ENCODE measurements around the gene LAMC3. TPM values are rescaled to one million over a fixed set of nuclear protein-coding genes. Genes with fewer than 3 reads are reported as not detected.

The LAMC3 gene
- total RNA-seq, 1 experiment from 2014 or later = not detected

- Histone ChIP-seq H3K36me3 (no peaks in the 10 kb centered on the region), H3K4me1 (peaks cover 10% of the 10 kb centered on the region; the same call in 1 of the 2 replicates), H3K4me3 (no peak overlapping the region), H3K9me3 (replicated peaks) (no peaks in the 10 kb centered on the region), H3K27me3 (peaks cover 17% of the 10 kb centered on the region; the same call in 1 of the 2 replicates), H3K27ac (no peak overlapping the region)
- DNase-seq = no peak
Measured at GRCh38 chr9:130972957-130973685, 35.9 kb upstream of the LAMC3 start.

GRCh38 chr9:130973686-130974281 lies 35.2 kb upstream of the LAMC3 start:
- no peak for DNase-seq
- peaks cover 10% of the 10 kb centered on the region; the same call in 1 of the 2 replicates for H3K4me1 ChIP-seq

GRCh38 chr9:130974697-130975096 lies 34.3 kb upstream of the LAMC3 start:
- peaks cover 10% of the 10 kb centered on the region; the same call in 1 of the 2 replicates for H3K4me1 ChIP-seq
- no peak for DNase-seq
- no peaks in the 10 kb centered on the region for H3K36me3 ChIP-seq
- no peak overlapping the region for H3K4me3 ChIP-seq
- peaks cover 17% of the 10 kb centered on the region for H3K27me3 ChIP-seq
- no peaks in the 10 kb centered on the region for H3K9me3 ChIP-seq (replicated peaks)
- H3K27ac ChIP-seq = no peak overlapping the region

More at GRCh38 chr9:130973686-130974281, 35.2 kb upstream of the LAMC3 start:
- Histone ChIP-seq H3K9me3 (replicated peaks) (no peaks in the 10 kb centered on the region), H3K27me3 (peaks cover 17% of the 10 kb centered on the region; the same call in 1 of the 2 replicates), H3K36me3 (no peaks in the 10 kb centered on the region), H3K27ac (no peak overlapping the region), H3K4me3 (no peak overlapping the region)

DNA sequence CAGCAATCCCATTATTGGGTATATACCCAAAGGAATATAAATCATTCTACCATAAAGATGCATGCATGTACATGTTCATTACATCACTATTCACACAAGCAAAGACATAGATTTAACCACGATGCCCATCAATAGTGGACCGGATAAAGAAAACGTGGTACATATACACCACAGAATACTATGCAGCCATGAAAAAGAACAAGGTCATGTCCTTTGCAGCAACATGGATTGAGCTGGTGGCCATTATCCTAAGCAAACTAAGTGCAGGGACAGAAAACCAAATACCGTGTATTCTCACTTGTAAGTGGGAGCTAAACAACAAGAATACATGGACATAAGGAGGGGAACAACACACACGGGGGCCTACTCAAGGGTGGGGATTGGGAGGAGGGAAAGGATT lies 33.8 kb upstream of the LAMC3 start:
- Histone ChIP-seq H3K27me3 (peaks cover 17% of the 10 kb centered on the region), H3K4me1 (peaks cover 10% of the 10 kb centered on the region; the same call in 1 of the 2 replicates), H3K27ac (no peak overlapping the region), H3K9me3 (replicated peaks) (no peaks in the 10 kb centered on the region), H3K4me3 (no peak overlapping the region), H3K36me3 (no peaks in the 10 kb centered on the region)
- no peak for DNase-seq

GRCh38 chr9:130975932-130976841 lies 32.8 kb upstream of the LAMC3 start:
- Histone ChIP-seq H3K4me1 (peaks cover 5% of the 10 kb centered on the region; the same call in 1 of the 2 replicates), H3K27ac (no peak overlapping the region), H3K9me3 (replicated peaks) (no peaks in the 10 kb centered on the region), H3K4me3 (no peak overlapping the region), H3K36me3 (no peaks in the 10 kb centered on the region), H3K27me3 (peaks cover 27% of the 10 kb centered on the region)
- no peak for DNase-seq

DNA sequence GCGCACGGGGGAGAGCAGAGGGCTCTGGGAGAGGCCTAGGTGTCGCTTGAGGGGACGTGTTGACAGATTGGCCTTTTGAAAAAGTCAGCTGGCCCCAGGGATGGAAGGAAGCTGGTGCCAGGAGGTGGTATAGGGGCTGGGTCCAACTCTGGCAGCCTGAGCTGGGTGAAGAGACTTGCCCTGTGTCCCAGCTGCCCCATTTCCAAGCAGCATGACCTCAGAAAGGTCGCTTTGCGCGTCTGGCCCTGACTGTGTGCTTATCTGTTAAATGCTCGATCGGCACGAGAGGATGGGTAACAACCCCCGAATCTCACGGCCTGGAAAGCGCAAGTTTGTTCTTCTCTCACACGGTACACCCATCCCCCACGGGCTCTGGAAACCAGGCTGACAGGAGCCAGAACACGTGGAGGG lies 31.2 kb upstream of the LAMC3 start:
- Histone ChIP-seq H3K36me3 (no peaks in the 10 kb centered on the region), H3K27ac (no peak overlapping the region), H3K9me3 (replicated peaks) (no peaks in the 10 kb centered on the region), H3K4me1 (no peaks in the 10 kb centered on the region), H3K27me3 (peaks cover 39% of the 10 kb centered on the region), H3K4me3 (no peak overlapping the region)
- DNase-seq = no peak

DNA sequence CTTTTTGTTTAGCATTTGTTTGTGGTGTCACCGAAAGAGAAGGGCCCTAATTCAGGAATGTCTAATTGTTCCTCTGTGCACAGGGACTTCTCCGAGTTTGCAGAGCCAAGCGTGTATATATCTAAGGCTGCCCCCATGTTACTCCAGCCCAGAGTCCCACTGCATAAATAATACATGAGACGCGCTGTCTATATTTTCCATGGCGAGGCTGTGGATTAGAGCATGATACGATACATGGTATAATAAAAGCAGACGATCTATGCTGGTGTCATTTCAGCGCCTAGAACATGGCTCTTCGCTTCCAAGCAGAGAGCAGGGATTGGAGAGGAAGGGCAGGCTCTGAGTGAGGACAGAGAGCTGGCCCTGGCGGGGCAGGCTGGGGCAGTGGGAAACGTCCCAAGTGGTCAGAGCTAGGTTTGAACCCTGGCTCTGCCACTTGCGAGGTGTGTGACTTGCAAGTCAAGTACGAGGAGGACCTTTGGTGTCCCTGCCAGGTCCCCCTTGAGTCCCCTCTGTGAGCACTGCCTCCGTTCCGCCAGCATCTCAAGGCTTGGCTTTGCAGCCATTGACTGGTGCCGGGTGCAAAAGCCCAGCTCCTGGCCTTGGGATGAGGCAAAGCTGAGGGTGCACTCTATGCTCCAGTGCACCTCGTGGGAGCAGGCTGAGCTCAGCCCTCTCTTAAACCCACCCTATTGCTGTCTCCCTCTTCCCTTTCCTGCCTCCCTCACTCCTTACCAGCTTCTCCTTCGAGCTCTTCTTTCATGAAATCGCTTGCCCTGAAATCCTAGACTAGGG lies 29.2 kb upstream of the LAMC3 start:
- no peak overlapping the region for H3K27ac ChIP-seq
- no peaks in the 10 kb centered on the region for H3K9me3 ChIP-seq (replicated peaks)
- no peaks in the 10 kb centered on the region for H3K36me3 ChIP-seq
- no peak overlapping the region for H3K4me3 ChIP-seq
- peaks cover 31% of the 10 kb centered on the region for H3K27me3 ChIP-seq
- no peaks in the 10 kb centered on the region for H3K4me1 ChIP-seq
- no peak for DNase-seq

GRCh38 chr9:130980526-130980925 lies 28.4 kb upstream of the LAMC3 start:
- H3K9me3 ChIP-seq (replicated peaks) = no peaks in the 10 kb centered on the region
- H3K27me3 ChIP-seq = peaks cover 35% of the 10 kb centered on the region
- H3K4me3 ChIP-seq = no peak overlapping the region
- DNase-seq = no peak
- no peaks in the 10 kb centered on the region for H3K36me3 ChIP-seq
- no peaks in the 10 kb centered on the region for H3K4me1 ChIP-seq
- no peak overlapping the region for H3K27ac ChIP-seq

GRCh38 chr9:130981002-130981755 lies 27.8 kb upstream of the LAMC3 start:
- Histone ChIP-seq H3K27ac (no peak overlapping the region), H3K9me3 (replicated peaks) (no peaks in the 10 kb centered on the region), H3K4me1 (peaks cover 2% of the 10 kb centered on the region; the same call in 1 of the 2 replicates), H3K36me3 (no peaks in the 10 kb centered on the region), H3K27me3 (peaks cover 36% of the 10 kb centered on the region), H3K4me3 (no peak overlapping the region)
- no peak for DNase-seq

DNA sequence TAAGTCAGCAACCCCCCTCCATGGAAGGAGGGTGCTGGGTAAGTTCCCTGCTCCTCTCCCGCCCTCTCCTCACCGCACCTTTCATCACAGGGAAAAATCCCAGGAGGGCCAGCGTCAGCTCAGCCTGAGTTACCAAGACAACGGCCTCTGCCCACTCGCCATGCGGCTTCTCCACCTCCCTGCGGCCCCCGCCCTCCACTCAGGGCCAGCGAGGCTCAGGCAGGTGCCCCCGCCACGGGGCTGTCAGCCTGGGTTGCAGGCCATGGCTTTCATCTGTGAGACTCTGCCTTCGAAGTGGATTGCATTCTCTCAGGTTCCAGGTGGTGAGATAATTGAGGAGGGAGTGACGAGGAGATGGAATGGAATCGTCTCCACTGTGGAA lies 27.2 kb upstream of the LAMC3 start:
- Histone ChIP-seq H3K27me3 (peaks cover 32% of the 10 kb centered on the region), H3K4me1 (peaks cover 7% of the 10 kb centered on the region; the same call in 1 of the 2 replicates), H3K9me3 (replicated peaks) (no peaks in the 10 kb centered on the region), H3K36me3 (no peaks in the 10 kb centered on the region), H3K4me3 (no peak overlapping the region), H3K27ac (no peak overlapping the region)
- DNase-seq = no peak

- H3K27me3 ChIP-seq = peaks cover 32% of the 10 kb centered on the region
- no peak overlapping the region for H3K4me3 ChIP-seq
- H3K9me3 ChIP-seq (replicated peaks) = no peaks in the 10 kb centered on the region
- no peak overlapping the region for H3K27ac ChIP-seq
- H3K36me3 ChIP-seq = no peaks in the 10 kb centered on the region
- peaks cover 8% of the 10 kb centered on the region; the same call in 1 of the 2 replicates for H3K4me1 ChIP-seq
- DNase-seq = no peak
Measured at GRCh38 chr9:130982636-130983358, 26.2 kb upstream of the LAMC3 start.

DNA sequence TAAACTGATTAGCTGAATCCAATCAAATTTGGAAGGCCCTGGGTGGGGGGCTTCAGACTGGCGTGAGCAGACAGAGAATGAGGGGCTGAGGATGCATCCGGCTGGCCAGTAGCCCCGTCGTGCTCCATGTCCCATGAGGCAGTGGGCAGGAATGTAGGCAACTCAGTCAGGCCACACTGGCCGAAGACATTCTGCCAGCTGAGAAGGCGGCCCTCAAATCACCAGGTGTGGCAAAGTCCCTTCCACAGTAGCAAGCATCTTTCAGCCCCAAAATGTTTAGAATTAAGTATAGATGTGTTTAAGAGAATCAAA lies 25.7 kb upstream of the LAMC3 start:
- Histone ChIP-seq H3K4me1 (peaks cover 8% of the 10 kb centered on the region; the same call in 1 of the 2 replicates), H3K36me3 (no peaks in the 10 kb centered on the region), H3K27ac (no peak overlapping the region), H3K4me3 (no peak overlapping the region), H3K9me3 (replicated peaks) (0 out of 2 replicates have a peak, but pooled peaks cover 1% of the 10 kb centered on the region), H3K27me3 (peaks cover 32% of the 10 kb centered on the region)
- no peak for DNase-seq

DNA sequence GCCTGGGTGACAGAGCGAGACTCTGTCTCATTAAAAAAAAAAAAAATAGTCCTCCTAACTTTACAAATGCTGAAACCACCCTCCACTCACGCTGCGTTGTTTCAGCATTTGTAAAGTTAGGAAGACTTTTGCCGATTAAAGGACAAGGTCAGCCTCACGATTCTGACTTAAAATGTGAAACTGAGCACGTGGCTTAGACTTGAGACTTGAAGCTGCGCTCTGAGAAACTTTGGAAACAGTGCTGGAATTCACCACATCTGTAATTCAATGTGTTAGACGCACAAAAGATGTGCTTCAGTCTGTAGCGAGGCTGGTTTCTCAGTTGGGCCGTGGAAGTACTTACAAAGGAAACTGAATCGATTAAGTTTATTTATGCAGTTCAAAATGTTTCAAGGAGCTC lies 25.0 kb upstream of the LAMC3 start:
- no peaks in the 10 kb centered on the region for H3K36me3 ChIP-seq
- H3K27me3 ChIP-seq = peaks cover 32% of the 10 kb centered on the region
- DNase-seq = no peak
- no peak overlapping the region for H3K4me3 ChIP-seq
- H3K9me3 ChIP-seq (replicated peaks) = 0 out of 2 replicates have a peak, but pooled peaks cover 3% of the 10 kb centered on the region
- H3K4me1 ChIP-seq = peaks cover 8% of the 10 kb centered on the region; the same call in 1 of the 2 replicates
- H3K27ac ChIP-seq = no peak overlapping the region
